Keratinocyte (primary cell): ENCODE data around the gene NAA35. TPM values are rescaled to one million over a fixed set of nuclear protein-coding genes. Genes with fewer than 3 reads are reported as not detected.

ENCODE experiments used
- DNase-seq: peaks from one replicate; pipeline ENCODE4 v3.0.0-alpha.2; 2011; ENCODE audit warnings: low read depth, missing footprints, low spot score
- FAIRE-seq: peaks from 2 replicates; lab custom pipeline; 2011; peaks lifted over from hg19 to GRCh38; lab: Jason Lieb, UNC
- H2AFZ ChIP-seq: 2 replicates; pipeline ENCODE4 v1.6.0; 2012; ENCODE audit warnings: low read length, control low read depth, inconsistent platforms; ENCODE audit not compliant: control insufficient read depth
- H3K27ac ChIP-seq: 2 replicates; pipeline ENCODE4 v1.5.1; 2011; ENCODE audit warnings: low read length; ENCODE audit not compliant: control insufficient read depth, insufficient read depth
- H3K27me3 ChIP-seq: 3 replicates; pipeline ENCODE4 v1.6.0; 2011; ENCODE audit warnings: low read length; ENCODE audit not compliant: control insufficient read depth, insufficient read depth; ENCODE audit errors: extremely low read depth
- H3K36me3 ChIP-seq, 2 experiments: 2 replicates in 1 of 2; 3 replicates in 1 of 2; pipeline ENCODE4 v1.5.1; 2011; ENCODE audit warnings: low read length in 2 of 2, mild to moderate bottlenecking in 1 of 2; ENCODE audit not compliant: control insufficient read depth in 2 of 2, insufficient read depth in 2 of 2; ENCODE audit errors: extremely low read depth in 1 of 2
- H3K4me1 ChIP-seq: 3 replicates; pipeline ENCODE4 v1.5.1; 2011; ENCODE audit warnings: low read length; ENCODE audit not compliant: control insufficient read depth, insufficient read depth; ENCODE audit errors: extremely low read depth
- H3K4me2 ChIP-seq: 3 replicates; pipeline ENCODE4 v1.6.0; 2011; ENCODE audit warnings: low read depth, low read length; ENCODE audit not compliant: control insufficient read depth, insufficient read depth; ENCODE audit errors: extremely low read depth
- H3K4me3 ChIP-seq, 3 experiments: fragments of 200-600 bp in 1 of 3; sonication (generic) in 1 of 3; 2 replicates in 2 of 3; 3 replicates in 1 of 3; pipeline ENCODE4 v1.5.1; 2011 to 2016; ENCODE audit warnings: low read length in 3 of 3, mild to moderate bottlenecking in 3 of 3, control low read depth in 2 of 3, inconsistent platforms in 1 of 3, low read depth in 1 of 3, mixed read lengths in 1 of 3, mixed run types in 1 of 3, moderate library complexity in 1 of 3; ENCODE audit not compliant: control insufficient read depth in 2 of 3, insufficient read depth in 2 of 3; ENCODE audit errors: extremely low read depth in 1 of 3
- H3K79me2 ChIP-seq: 2 replicates; pipeline ENCODE4 v1.6.0; 2012; ENCODE audit warnings: low read length; ENCODE audit not compliant: control insufficient read depth, insufficient read depth
- H3K9ac ChIP-seq: 3 replicates; pipeline ENCODE4 v1.6.0; 2011; ENCODE audit warnings: low read length; ENCODE audit not compliant: control insufficient read depth, insufficient read depth; ENCODE audit errors: extremely low read depth
- H3K9me1 ChIP-seq: 3 replicates; pipeline ENCODE4 v1.6.0; 2011; ENCODE audit warnings: low read length; ENCODE audit not compliant: control insufficient read depth, insufficient read depth; ENCODE audit errors: extremely low read depth
- H3K9me3 ChIP-seq: 2 replicates; pipeline ENCODE4 v1.5.1; 2012; ENCODE audit warnings: low read depth, low read length; ENCODE audit not compliant: control insufficient read depth
- H4K20me1 ChIP-seq: 3 replicates; pipeline ENCODE4 v1.6.0; 2011; ENCODE audit warnings: low read length; ENCODE audit not compliant: control insufficient read depth, insufficient read depth; ENCODE audit errors: extremely low read depth
- CTCF ChIP-seq, 3 experiments: IDR thresholded peaks in 1 of 3; conservative IDR thresholded peaks in 1 of 3; optimal IDR thresholded peaks in 1 of 3; 2 replicates in 2 of 3; 3 replicates in 1 of 3; pipeline versions ENCODE3 to v1.5.1; 2011; ENCODE audit warnings: low read length in 3 of 3, mild to moderate bottlenecking in 3 of 3, moderate library complexity in 2 of 3, control low read depth in 1 of 3, inconsistent platforms in 1 of 3; ENCODE audit not compliant: insufficient read depth in 2 of 3; ENCODE audit errors: extremely low read depth in 1 of 3
- EZH2 ChIP-seq: IDR thresholded peaks from one replicate; pipeline ENCODE4 v1.6.1; 2012; ENCODE audit warnings: inconsistent platforms, mild to moderate bottlenecking, low read length, moderate library complexity
- dilution Hi-C: fragments of 300-500 bp; cut with MboI; formaldehyde crosslinking; loops from one replicate; pipeline ENCODE4 v1.7.0; 2020; ENCODE audit warnings: low sequenced_read_pairs; ENCODE audit not compliant: extremely low pct_ligation_motif_present
- polyA plus RNA-seq, 5 experiments: library from polyadenylated mRNA; depleted of rRNA in 3 of 5; stranded (reverse) in 3 of 5; stranded (forward) in 1 of 5; unstranded in 1 of 5; fragments of >200 nt; gene quantifications; 1 replicate in 1 of 5; 2 replicates in 3 of 5; 3 replicates in 1 of 5; pipeline versions ENCODE4 v1.2.1 to v1.2.3, GENCODE V29; 2011 to 2012; ENCODE audit warnings: missing spikeins in 2 of 5, low read depth in 1 of 5, low replicate concordance in 1 of 5

Gene NAA35
- polyA plus RNA-seq, 1 donor (not counting 4 experiments of a cell fraction or from before 2014, with no cell fraction given) = 33.8 TPM

- Histone ChIP-seq H2AFZ (no peak overlapping the region), H3K79me2 (no peaks in the 10 kb centered on the region), H3K4me1 (no peaks in the 10 kb centered on the region), H3K9ac (no peak overlapping the region), H3K4me3 (no peak overlapping the region), H3K4me2 (no peak overlapping the region), H3K9me3 (no peaks in the 10 kb centered on the region), H4K20me1 (no peaks in the 10 kb centered on the region), H3K36me3 (peaks cover 11 to 16% of the 10 kb centered on the region in 2 experiments), H3K27me3 (no peaks in the 10 kb centered on the region), H3K9me1 (no peaks in the 10 kb centered on the region), H3K27ac (no peak overlapping the region)
- TF ChIP-seq EZH2 (no peak), CTCF (optimal IDR thresholded peaks at IDR 0.05 in 1 of 3, IDR thresholded peaks at IDR 0.05 in 1 of 3, conservative IDR thresholded peaks at IDR 0.05 in 1 of 3; ENCODE audit: extremely low read depth in 1 of 3, insufficient read depth in 2 of 3, low read length in 3 of 3) (no peak)
- FAIRE-seq = no peak
- dilution Hi-C loops = no loop called here
- no peak for DNase-seq
Measured at GRCh38 chr9:86022687-86023266, 81.8 kb downstream of the NAA35 start.

- Histone ChIP-seq H3K4me3 (no peak overlapping the region), H3K36me3 (peaks cover 4 to 12% of the 10 kb centered on the region in 2 experiments), H3K27ac (no peak overlapping the region), H3K4me2 (no peak overlapping the region), H4K20me1 (no peaks in the 10 kb centered on the region), H2AFZ (no peak overlapping the region), H3K9ac (no peak overlapping the region), H3K9me3 (no peaks in the 10 kb centered on the region), H3K27me3 (no peaks in the 10 kb centered on the region), H3K79me2 (no peaks in the 10 kb centered on the region), H3K9me1 (no peaks in the 10 kb centered on the region), H3K4me1 (no peaks in the 10 kb centered on the region)
- dilution Hi-C loops = no loop called here
- FAIRE-seq = no peak
- no peak for DNase-seq
- no peak for TF ChIP-seq CTCF (optimal IDR thresholded peaks at IDR 0.05 in 1 of 3, IDR thresholded peaks at IDR 0.05 in 1 of 3, conservative IDR thresholded peaks at IDR 0.05 in 1 of 3; ENCODE audit: extremely low read depth in 1 of 3, insufficient read depth in 2 of 3, low read length in 3 of 3)
- no peak for TF ChIP-seq EZH2
Measured at GRCh38 chr9:86027767-86028166, 86.8 kb downstream of the NAA35 start.
